RKO (cell line): ENCODE data around the gene COL27A1.
"Not testable (repeated sequence)": the region's sequence is repeated elsewhere in the genome, so short reads cannot be mapped to it uniquely, and the experiment has no call there.

Experiments
- DNase-seq: peaks from one replicate; pipeline ENCODE4 v3.0.0-alpha.2; 2016; ENCODE audit warnings: low spot score

COL27A1 gene

DNA sequence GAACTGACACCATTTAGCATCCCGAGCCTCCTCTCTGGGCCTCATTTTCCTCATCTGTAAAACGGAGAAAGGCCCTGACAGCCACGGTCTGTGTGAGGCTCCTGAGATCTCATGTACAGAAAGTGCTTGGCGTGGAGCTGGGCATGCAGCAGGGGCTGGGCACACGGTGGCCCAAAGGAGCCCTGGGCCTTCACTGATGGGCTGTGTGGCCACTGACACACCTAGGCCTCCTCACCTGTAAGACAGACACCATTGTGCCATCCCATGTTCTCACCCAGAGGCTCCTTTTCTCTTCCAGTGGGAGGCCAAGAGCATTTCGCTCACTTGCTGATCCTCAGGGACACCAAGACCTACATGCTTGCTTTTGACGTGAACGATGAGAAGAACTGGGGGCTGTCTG, 169.2 kb downstream of the COL27A1 start:
- DNase-seq, result no peak

DNA sequence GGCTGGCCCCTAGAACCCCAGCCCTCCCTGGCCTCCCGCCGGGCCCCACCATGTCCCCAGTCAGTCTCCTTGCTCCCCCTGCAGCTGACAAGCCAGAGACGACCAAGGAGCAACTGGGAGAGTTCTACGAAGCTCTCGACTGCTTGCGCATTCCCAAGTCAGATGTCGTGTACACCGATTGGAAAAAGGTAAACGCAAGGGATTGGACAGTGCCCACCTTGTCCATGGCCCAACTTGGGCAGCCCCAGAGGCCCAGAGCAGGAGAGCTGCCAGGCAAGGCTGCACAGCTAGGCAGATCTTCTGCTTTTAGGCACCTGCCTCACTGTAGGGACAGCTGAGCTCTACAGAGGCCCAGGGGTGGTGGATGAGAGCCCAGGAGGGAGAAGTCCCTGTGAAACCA, 169.6 kb downstream of the COL27A1 start:
- DNase-seq, result not testable (repeated sequence)

DNA sequence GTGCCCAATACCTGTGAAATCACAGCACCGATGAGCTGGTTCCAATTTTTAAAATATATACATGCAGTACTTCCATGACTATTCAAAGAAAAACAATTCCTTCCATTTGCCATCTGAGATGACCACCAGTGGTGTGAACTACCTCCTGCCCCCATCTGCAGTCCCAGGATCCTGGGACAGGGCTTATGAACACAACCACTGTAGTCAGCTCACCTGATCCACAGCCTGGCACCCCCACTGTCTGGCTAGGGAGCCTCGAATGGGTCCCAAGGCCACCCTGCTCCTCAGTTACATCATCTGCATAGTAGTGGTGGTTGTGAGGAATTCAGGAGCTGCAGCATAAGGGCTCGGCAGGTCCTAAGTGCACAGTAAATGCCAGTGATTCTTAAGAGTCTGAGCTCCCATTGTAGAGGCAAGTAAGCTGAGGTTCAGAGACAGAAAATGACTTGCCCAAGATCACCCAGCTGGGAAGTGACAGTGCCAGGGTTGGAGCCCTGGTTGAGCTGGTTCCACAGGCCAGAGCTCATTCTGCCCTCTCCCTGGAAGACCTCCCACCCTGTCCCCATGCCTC, 170.4 kb downstream of the COL27A1 start:
- not testable (repeated sequence) for DNase-seq

DNA sequence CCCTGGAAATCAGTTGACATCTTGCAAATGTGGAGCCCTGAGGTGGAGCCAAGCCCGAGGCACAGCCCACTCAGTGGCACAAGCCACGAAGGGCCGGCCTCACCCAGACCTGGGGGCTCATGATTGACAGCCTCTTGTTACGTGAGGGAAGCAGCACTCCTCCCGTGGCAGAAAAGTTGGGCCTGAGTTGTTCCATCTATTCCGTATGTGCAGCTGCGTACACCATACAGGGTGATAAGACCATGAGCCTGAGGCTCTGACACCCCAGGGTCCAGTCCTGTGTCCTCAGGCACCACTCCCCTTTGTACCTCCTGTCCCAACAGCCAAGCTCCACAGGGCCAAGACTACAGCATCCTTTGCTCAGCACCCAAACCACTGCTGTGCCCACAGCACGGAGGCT, 172.4 kb downstream of the COL27A1 start:
- no peak for DNase-seq

DNA sequence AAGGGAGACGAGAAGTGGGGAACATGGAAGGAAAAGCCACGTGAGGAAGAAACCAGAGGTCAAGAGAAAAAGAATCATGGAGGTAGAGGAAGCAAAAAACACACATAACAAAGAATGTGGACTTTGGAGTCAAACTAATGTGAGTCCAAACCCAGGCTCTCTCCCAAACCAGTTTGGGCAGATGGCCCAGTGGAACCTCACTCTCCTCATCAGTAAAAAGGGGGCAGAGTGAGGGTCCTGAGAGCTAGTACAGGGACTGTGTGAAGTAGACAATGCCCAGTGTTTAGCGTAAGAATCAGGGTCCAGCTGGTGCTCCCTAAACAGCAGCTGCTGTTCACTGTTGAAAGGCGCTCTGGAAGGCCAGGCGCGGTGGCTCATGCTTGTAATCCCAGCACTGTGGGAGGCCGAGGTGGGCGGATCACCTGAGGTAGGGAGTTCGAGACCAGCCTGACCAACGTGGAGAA, 173.1 kb downstream of the COL27A1 start:
- not testable (repeated sequence) for DNase-seq

DNA sequence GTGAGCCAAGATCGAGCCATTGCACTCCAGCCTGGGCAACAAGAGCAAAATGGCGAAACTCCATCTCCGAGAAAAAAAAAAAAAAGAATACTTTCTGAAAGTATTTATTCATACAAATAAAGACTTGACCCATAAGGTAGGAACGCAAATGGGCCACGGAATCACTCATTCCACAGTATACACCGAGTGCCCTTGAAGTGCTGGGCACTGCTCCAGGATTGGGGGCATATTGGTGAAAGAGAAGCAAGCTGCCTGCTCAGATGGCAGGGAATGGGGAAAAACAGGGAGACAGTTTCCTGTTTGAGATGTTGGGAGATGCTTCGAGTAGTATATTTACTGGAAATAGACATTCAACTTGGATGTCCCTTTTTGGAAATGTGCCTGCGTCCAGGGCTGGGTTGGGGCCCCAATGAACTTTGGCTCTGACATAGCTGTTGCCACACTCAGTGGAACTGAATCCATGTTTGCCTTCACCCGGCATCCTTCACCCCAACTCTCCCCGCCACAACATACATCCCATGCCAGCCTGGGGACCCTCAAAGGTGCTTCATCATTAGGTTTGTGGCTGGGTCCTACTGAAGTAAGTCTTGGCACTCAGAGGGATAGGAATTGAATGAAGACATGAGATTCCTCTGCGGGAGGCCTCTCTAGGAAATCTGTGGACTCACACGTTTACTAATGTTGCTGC, 173.7 kb downstream of the COL27A1 start:
- not testable (repeated sequence) for DNase-seq

DNA sequence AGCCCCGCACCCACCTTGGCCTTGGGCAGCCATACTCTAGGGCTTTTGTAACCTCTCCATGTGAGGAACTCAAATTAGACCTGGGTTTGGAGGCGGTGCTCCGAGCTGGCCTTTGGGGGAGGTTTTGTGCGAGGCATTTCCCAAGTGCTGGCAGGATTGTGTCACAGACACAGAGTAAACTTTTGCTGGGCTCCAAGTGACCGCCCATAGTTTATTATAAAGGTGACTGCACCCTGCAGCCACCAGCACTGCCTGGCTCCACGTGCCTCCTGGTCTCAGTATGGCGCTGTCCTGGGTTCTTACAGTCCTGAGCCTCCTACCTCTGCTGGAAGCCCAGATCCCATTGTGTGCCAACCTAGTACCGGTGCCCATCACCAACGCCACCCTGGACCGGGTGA, 174.3 kb downstream of the COL27A1 start, which contains the start of gene ORM2:
ORM2 (plus strand) TSS at position 245 of the 398 bp plus-strand sequence; CDS start at position 281, 36 bp downstream.
- DNase-seq, result not testable (repeated sequence)

DNA sequence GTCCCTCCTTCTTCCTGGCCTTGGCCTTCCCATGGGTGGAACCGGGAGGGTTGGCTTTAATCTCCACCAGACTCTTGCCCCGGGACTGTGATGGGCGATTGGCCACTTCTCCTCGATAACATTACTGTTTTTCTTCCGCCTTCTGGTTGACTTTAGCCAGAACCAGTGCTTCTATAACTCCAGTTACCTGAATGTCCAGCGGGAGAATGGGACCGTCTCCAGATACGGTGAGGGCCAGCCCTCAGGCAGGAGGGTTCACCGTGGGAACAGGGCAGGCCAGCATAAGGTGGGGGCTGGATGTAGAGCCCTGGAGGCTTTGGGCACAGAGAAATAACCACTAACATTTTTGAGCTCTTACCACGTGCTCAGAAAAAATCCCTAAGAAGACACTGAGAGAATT, 175.3 kb downstream of the COL27A1 start:
- no peak for DNase-seq

DNA sequence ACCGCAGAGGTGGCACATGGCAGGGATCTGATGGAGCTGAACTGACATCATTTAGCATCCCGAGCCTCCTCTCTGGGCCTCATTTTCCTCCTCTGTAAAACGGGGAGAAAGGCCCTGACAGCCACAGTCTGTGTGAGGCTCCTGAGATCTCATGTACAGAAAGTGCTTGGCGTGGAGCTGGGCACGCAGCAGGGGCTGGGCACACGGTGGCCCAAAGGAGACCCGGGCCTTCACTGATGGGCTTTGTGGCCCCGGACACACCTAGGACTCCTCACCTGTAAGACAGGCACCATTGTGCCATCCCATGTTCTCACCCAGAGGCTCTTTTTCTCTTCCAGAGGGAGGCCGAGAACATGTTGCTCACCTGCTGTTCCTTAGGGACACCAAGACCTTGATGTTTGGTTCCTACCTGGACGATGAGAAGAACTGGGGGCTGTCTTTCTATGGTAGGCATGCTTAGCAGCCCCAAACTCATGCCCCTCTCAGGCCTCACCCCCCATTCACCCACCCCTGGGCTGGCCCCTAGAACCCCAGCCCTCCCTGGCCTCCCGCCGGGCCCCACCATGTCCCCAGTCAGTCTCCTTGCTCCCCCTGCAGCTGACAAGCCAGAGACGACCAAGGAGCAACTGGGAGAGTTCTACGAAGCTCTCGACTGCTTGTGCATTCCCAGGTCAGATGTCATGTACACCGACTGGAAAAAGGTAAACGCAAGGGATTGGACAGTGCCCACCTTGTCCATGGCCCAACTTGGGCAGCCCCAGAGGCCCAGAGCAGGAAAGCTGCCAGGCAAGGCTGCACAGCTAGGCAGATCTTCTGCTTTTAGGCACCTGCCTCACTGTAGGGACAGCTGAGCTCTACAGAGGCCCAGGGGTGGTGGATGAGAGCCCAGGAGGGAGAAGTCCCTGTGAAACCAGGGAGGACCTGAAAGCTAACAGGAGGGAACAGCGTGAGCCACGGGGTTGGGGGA, 176.2 kb downstream of the COL27A1 start:
- DNase-seq, result not testable (repeated sequence)

DNA sequence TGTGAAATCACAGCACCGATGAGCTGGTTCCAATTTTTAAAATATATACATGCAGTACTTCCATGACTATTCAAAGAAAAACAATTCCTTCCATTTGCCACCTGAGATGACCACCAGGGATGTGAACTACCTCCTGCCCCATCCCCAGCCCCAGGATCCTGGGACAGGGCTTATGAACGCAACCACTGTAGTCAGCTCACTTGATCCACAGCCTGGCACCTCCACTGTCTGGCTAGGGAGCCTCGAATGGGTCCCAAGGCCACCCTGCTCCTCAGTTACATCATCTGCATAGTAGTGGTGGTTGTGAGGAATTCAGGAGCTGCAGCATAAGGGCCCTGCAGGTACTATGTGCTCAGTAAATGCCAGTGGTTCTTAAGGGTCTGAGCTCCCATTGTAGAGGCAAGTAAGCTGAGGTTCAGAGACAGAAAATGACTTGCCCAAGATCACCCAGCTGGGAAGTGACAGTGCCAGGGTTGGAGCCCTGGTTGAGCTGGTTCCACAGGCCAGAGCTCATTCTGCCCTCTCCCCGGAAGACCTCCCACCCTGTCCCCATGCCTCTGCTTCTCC, 177.2 kb downstream of the COL27A1 start:
- DNase-seq, result not testable (repeated sequence)

DNA sequence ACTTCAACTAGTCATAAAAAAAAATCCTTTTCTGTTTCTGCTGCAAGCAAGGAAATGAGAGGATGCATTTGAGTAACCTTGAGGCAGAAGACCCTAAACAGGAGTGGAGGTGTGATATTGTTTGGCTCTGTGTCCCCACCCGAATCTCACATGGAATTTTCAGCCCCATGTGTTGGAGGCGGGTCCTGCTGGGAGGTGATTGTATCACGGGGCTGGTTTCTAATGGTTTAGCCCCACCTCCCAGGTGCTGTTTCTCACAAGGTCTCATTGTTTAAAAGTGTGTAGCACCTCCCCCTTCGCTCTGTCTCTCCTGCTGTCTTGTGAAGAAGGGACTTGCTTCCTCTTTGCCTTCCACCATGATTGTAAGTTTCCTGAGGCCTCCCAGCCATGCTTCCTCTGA, 178.4 kb downstream of the COL27A1 start:
- not testable (repeated sequence) for DNase-seq

DNA sequence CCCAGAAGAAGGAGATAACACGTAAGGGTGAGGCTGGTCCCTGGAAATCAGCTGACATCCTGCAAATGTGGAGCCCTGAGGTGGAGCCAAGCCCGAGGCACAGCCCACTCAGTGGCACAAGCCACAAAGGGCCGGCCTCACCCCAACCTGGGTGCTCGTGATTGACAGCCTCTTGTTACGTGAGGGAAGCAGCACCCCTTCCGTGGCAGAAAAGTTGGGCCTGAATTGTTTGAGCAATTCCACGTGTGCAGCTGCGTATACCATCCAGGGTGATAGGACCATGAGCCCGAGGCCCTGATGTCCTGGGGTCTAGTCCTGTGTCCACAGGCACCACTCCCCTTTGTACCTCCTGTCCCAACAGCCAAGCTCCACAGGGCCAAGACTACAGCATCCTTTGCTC, 179.2 kb downstream of the COL27A1 start:
- DNase-seq, result no peak

DNA sequence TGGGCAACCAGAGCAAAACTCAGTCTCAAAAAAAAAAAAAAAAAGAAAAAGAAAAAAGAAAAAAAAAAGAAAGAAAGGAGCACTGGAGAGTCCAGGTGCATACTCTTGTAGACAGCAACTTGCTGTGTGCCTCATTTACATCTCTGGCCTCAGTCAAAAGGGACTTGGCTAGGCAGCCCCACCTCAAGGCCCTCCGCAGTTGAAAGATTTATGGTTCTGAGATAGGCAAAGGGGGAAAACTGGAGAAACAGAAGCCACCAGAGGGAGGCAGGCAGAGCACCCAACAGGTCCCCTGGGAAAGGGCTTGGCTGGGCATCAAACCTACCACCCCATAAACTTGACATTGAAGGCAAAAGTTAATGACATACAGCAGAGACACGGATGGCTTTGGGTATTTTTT, 180.4 kb downstream of the COL27A1 start:
- DNase-seq, result no peak

DNA sequence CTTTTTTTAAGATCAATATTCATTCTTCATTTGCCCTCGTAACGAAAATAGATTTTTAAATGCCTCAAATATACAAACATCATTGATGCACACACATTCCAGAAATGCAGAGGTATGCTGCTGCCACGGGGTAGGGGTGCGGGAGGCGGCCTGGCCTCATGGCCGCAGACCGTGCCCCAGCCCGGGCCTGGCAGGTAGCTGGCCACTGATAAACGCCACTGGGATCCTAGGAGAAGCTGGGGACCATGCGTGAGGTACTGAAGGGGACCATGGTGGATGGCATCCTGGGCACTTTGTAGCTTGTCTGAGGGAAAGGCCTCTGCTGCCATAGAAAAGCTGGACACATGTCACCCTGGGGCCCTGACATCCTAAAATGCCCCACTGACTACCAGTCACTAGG, 180.8 kb downstream of the COL27A1 start:
- no peak for DNase-seq

DNA sequence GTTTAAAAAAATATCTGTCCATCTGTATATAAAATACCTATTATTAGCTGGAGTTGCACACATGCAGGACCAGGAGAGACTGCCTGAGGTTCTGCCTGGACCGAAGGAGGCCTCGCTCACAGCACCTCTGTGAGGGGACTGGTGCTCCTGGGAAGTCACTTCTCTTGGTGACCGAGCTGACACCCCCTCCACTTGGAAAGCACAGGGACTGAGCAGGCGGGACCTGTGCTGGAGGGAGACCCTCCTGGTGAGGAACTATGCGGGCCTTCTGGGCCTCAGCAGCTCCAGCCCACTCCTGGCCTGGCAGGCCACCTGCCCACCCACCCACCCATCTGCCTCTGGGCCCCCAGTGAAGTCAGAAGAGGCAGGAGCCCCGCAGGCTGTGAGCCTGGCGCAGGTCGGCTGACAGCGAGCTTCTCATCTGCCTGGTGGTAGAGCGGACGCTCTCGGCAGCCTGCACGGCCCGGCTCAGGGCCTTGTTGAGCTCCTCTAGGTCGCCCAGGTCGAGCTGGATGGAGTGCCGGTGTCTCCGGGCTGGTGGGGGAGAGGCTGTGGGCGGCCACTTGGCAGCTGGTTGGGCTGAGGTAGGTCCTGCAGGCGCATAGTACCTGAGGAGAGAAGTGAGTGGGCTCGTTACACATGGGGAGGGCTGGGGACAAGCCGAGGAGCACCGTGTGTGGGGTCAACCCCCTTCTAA, 181.5 kb downstream of the COL27A1 start:
- no peak for DNase-seq

DNA sequence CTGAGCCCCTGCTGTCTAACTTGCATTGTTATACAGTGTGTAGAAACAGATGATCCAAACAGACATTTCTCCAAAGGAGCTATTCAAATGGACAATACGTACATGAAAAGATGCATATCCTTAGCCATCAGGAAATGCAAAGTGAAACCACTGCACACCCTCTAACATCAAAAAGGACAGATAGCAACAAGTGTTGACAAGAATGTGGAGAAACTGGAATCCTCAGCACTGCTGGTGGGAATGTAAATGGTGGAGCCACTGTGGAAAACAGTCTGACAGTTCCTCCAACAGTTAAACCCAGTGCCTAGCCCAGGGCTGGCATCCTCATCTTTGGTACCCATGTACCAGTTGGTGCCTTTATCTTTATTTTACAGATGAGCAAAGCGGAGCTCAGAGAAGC, 182.8 kb downstream of the COL27A1 start:
- no peak for DNase-seq

DNA sequence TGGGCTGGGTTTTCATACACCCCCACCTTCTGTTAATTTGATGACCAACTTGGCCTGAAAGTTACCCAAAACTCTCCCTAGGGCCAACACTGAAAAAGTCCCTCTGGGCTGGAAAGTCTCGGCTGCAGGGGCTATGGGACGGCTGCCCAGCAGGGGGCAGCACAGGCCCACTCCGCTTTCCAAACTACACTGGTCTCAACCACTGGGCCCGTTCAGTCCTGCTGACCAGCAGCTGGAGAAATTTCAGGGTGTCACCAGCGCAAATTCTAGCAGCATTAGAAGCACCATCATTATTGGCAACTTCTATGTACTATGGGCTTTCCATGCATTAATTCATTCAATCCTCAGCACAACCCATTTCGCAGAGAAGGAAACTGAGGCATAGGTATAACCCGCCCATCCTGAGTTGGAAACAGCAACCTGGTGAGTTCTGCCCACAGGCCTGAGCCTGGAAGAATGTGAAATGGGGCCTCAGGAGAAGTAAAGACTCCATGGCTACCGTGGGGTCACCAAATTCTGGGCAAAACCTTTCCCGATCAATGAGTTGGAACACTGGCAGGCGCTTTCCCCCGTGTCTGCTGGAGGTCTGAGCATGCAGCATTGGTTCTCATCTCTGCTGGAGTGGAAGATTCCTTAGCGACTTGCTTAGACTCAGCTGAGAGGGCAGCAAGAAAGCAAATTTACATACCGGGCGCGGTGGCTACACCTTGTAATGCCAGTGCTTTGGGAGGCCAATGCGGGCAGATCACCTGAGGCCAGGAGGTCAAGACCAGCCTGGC, 184.0 kb downstream of the COL27A1 start:
- peak; percentile 45 for DNase-seq

DNA sequence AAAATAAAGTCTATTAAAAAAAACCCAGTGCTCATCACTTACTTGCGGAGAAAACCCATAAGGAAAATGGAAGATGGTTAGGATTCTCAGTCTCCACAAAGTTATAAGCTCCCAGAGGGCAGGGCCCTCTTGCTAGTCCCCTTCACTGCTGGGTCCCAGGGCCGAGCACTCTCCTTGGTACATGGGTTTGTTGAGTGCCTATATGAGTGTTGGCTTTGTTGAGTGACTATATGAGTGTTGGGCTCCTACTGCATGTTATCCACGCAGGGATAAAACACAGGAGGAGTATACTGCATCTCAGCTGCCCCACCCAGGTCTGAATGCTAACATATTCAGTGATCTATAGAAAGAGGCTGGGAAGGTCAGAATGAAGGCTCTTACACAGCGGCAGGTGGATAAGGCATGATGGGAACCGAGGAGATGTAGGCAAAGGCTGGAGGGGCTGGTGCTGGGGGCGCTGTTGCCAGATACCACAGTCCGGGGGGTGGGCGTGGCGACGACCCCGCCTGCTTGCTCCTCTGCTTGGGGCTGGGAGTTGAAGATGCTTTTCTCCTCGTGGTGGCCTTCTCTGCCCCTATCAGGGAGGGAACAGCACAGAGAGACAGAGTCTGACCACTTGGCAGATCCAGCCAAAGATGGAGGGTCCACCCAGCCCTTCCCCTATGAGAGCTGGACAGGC, 186.0 kb downstream of the COL27A1 start:
- no peak for DNase-seq

DNA sequence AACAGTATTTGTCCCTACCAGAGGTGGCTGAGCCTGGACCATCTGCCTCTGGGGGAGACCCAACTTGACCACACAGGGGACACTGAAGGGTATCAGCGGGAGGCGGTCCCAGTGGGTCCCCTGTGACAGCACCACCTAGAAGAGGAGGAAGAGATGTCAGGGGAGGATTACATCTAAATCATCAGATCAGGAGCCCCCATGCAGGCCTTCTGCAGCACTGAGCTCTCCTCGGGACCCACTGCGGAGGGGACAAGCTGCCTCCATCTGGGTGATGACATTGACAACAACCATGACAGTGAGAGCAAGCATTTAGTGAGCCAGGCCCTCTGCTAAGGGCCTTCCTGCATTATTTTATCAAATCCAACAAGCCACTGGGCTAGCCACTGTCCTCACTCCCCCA, 186.7 kb downstream of the COL27A1 start:
- no peak for DNase-seq

DNA sequence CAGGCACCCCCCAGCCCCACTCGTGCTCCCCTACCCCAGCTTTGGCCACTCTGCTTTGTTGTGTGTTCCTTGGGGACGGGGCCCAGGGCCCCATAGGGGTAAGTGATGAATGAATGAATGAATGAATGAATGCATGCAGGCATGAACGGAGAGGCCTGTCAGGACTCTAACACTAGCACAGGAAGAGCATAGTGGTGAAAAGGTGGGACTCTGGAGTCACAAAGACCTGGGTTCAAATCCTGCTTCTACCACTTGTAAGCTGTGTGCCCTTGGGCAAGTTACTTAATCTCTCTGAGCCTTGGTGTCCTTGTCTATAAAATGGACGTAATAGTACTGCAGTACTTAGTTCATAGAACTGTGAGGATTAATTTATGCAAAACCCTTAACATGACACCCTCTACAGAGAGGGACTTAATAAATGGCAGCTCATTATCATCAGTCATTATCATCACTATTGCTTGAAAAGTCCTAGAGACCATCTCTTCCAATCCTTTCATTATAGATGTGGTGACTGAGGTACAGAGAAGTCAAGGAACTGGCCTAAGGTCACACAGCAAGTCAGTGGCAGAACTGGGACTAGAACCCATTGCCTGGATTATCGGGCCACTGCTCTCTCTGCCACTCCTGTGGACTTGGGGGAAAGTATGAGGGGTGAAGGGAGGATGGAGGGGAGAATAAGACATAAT, 187.6 kb downstream of the COL27A1 start:
- DNase-seq, result no peak
